Lower leg skin (tissue), 3 donors: ENCODE results near the gene ZCCHC7.

ENCODE experiments used
- CTCF ChIP-seq, 3 donors: fragments of 450-650 bp; IDR thresholded peaks; one replicate each; pipeline ENCODE4 v1.5.1; 2016; ENCODE audit warnings: antibody characterized with exemption in 3 of 3, mild to moderate bottlenecking in 3 of 3, moderate library complexity in 2 of 3
- POLR2A ChIP-seq, 2 donors: fragments of 450-650 bp; IDR thresholded peaks; one replicate each; pipeline ENCODE4 v1.6.1; 2016 to 2017; ENCODE audit warnings: antibody characterized with exemption in 2 of 2, mild to moderate bottlenecking in 1 of 2, moderate library complexity in 1 of 2

- TF ChIP-seq CTCF (IDR thresholded peaks at IDR 0.05) (no peak), POLR2A (IDR thresholded peaks at IDR 0.05) (no peak)
Observed at GRCh38 chr9:37238122-37238521, 117.7 kb downstream of the ZCCHC7 start.
